Thyroid gland (tissue), 4 donors: ENCODE data around the gene EGFL8. TPM values are rescaled to one million over a fixed set of nuclear protein-coding genes. Genes with fewer than 3 reads are reported as not detected.

Source experiments
- DNase-seq, 2 donors: peaks; one replicate each; pipeline ENCODE4 v3.0.0-alpha.2; 2019
- H3K27ac ChIP-seq, 3 donors: fragments of 200-600 bp; sonication (generic); 1 replicate in 2 of 3; 2 replicates in 1 of 3; pipeline ENCODE4 v1.5.1; 2016 to 2019; ENCODE audit warnings: mild to moderate bottlenecking in 1 of 3, moderate library complexity in 1 of 3
- H3K27me3 ChIP-seq: fragments of 200-600 bp; sonication (generic); one replicate; pipeline ENCODE4 v1.5.1; 2019
- H3K36me3 ChIP-seq, 2 donors: fragments of 200-600 bp; sonication (generic); one replicate each; pipeline ENCODE4 v1.5.1; 2016 to 2019
- H3K4me1 ChIP-seq, 2 donors: fragments of 200-600 bp; sonication (generic); one replicate each; pipeline ENCODE4 v1.5.1; 2017 to 2019
- H3K4me3 ChIP-seq, 3 donors: fragments of 200-600 bp; sonication (generic); replicated peaks in 1 of 3; 1 replicate in 2 of 3; 2 replicates in 1 of 3; pipeline ENCODE4 v1.5.1; 2016; ENCODE audit warnings: mild to moderate bottlenecking in 1 of 3
- H3K9me3 ChIP-seq: fragments of 200-600 bp; sonication (generic); one replicate; pipeline ENCODE4 v1.5.1; 2017
- POLR2A ChIP-seq, 2 donors: fragments of 450-650 bp; IDR thresholded peaks; one replicate each; pipeline ENCODE4 v1.6.1; 2017; ENCODE audit warnings: antibody characterized with exemption in 2 of 2, mild to moderate bottlenecking in 2 of 2, moderate library complexity in 1 of 2
- WGBS, 2 donors: methylation state at CpG; one replicate each; pipeline ENCODE4 v1.1.5; 2017; 5-methylcytosine and 5-hydroxymethylcytosine counted together
- intact Hi-C: fragments of 100-400 bp; cut with DNase I; formaldehyde crosslinking; loops from one replicate; pipeline ENCODE4 v1.15.1; 2023
- microRNA-seq: library from miRNA; unstranded; fragments of <30 nt; microRNA quantifications from one replicate; pipeline ENCODE4, GENCODE V29; 2016
- small RNA-seq: library from RNA; depleted of rRNA; stranded (forward); fragments of <200 nt; gene quantifications from one replicate; pipeline ENCODE3, GENCODE V24; 2016
- total RNA-seq, 4 donors: library from RNA; depleted of rRNA; stranded (reverse); fragments of >200 nt; gene quantifications; one replicate each; pipeline ENCODE4 v1.2.3, GENCODE V29; 2016
- TF ChIP-seq, protein P1 (sequence below), 6 experiments: fragments of 200-600 bp in 3 of 6; fragments of 450-650 bp in 3 of 6; sonication (generic) in 3 of 6; IDR thresholded peaks; one replicate each; pipeline ENCODE4 v1.5.1; 2016 to 2019; ENCODE audit warnings: antibody characterized with exemption in 6 of 6, mild to moderate bottlenecking in 2 of 6, inconsistent platforms in 1 of 6, moderate library complexity in 1 of 6

EGFL8 gene
- total RNA-seq, 4 donors from 2014 or later, result 2.3 to 9.8 (median 6.5) TPM

DNA sequence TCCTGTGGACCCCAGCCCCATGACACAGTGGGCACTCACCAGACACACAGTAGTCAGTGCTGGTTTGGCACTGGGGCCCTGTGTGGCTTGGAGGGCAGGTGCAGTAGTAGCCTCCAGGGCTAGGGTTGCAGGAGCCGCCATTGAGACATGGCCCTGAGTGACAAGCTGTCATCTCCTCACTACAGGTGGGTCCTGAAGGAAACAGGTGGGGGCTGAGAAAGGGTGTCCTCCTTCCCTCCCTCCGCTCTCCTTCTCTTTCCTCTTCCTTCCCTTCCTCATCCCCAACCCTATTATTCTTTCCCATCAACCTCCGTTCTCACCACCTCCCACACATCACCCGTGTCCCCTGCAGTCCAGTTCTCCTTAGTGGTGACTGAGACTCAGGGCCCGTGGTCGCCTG, 49.3 kb downstream of the EGFL8 start:
- DNase-seq, result no peak
- Histone ChIP-seq H3K27me3 (no peaks in the 10 kb centered on the region), H3K9me3 (no peaks in the 10 kb centered on the region), H3K36me3 (no peaks in the 10 kb centered on the region), H3K4me1 (no peaks in the 10 kb centered on the region), H3K4me3 (no peak overlapping the region), H3K27ac (no peak overlapping the region)
- 92 to 96% methylated on average over 6 of the region's 6 CpGs for WGBS, 2 donors
- intact Hi-C loops, result no loop called here
- no peak for TF ChIP-seq POLR2A (IDR thresholded peaks at IDR 0.05)
- TF ChIP-seq, protein P1, sequence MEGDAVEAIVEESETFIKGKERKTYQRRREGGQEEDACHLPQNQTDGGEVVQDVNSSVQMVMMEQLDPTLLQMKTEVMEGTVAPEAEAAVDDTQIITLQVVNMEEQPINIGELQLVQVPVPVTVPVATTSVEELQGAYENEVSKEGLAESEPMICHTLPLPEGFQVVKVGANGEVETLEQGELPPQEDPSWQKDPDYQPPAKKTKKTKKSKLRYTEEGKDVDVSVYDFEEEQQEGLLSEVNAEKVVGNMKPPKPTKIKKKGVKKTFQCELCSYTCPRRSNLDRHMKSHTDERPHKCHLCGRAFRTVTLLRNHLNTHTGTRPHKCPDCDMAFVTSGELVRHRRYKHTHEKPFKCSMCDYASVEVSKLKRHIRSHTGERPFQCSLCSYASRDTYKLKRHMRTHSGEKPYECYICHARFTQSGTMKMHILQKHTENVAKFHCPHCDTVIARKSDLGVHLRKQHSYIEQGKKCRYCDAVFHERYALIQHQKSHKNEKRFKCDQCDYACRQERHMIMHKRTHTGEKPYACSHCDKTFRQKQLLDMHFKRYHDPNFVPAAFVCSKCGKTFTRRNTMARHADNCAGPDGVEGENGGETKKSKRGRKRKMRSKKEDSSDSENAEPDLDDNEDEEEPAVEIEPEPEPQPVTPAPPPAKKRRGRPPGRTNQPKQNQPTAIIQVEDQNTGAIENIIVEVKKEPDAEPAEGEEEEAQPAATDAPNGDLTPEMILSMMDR (IDR thresholded peaks at IDR 0.05), result no peak

DNA sequence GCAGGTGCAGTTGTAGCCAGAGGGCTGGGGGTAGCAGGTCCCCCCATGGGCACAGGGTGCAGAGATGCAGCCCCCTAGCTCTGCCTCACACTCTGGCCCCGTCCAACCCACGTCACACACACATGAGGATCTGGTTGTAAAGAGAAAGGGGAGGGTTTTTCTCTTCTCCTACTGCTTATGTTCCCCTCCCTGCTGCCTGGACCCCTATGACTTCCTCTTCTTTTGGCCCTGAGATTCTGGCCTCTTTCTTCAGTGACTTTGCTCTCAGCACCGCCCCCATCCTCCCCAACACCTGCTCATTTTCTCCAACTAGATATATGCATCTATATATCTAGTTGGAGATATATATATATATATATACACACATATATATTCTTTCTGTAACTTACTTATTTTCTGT, 49.7 kb downstream of the EGFL8 start:
- DNase-seq, result no peak

DNA sequence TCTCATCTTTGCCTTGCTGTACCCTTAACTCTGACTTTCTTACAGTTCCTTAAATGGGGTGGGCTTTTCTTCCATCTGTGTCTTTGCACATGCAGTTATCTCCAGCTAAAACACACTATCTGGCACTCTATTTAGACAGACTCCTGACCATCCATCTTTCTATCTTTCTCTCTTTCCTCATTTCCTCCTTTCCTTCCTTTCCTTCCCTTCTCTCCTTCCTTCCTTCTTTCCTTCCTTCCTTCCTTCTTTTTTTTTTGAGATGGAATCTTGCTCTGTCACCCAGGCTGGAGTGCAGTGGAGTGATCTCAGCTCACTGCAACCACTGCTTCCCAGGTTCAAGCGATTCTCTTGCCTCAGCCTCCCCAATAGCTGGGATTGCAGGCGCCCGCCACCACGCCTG, 51.2 kb downstream of the EGFL8 start:
- Histone ChIP-seq H3K36me3 (no peaks in the 10 kb centered on the region), H3K9me3 (no peaks in the 10 kb centered on the region), H3K4me1 (no peaks in the 10 kb centered on the region), H3K27ac (no peak overlapping the region), H3K27me3 (no peaks in the 10 kb centered on the region), H3K4me3 (no peak overlapping the region)
- DNase-seq, result no peak
- intact Hi-C loops, result no loop called here
- no peak for TF ChIP-seq POLR2A (IDR thresholded peaks at IDR 0.05)
- TF ChIP-seq, protein P1 (IDR thresholded peaks at IDR 0.05), result no peak
- WGBS, 2 donors, result 94 to 96% methylated on average over 4 of the region's 4 CpGs

More for the DNA sequence above, 49.7 kb downstream of the EGFL8 start:
- no peaks in the 10 kb centered on the region for H3K27me3 ChIP-seq
- 82 to 92% methylated on average over 3 of the region's 3 CpGs for WGBS, 2 donors
- no peaks in the 10 kb centered on the region for H3K36me3 ChIP-seq
- H3K4me1 ChIP-seq, result no peaks in the 10 kb centered on the region
- no peak overlapping the region for H3K27ac ChIP-seq
- no peak for TF ChIP-seq POLR2A (IDR thresholded peaks at IDR 0.05)
- TF ChIP-seq, protein P1 (IDR thresholded peaks at IDR 0.05), result no peak
- intact Hi-C loops, result no loop called here
- no peaks in the 10 kb centered on the region for H3K9me3 ChIP-seq
- H3K4me3 ChIP-seq, result no peak overlapping the region

DNA sequence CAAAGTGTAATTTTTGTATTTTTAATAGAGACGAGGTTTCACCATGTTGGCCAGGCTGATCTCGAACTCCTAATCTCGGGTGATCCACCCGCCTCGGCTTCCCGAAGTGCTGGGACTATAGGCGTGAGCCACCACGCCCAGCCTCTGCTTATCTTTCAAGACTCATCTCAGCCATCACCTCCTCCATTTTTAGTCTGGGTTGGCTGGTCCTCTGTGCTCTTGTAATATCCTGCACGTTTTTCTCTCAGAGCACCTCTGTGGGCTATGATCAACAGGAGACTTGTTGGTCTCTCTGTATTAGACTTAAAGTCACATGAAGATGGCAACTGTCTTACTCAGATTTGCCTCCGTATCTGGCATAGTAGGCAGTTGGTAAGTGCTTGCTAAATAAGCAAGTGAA, 51.9 kb downstream of the EGFL8 start:
- WGBS, 2 donors, result 79 to 88% methylated on average over 10 of the region's 10 CpGs
- H3K4me3 ChIP-seq, result no peak overlapping the region

DNA sequence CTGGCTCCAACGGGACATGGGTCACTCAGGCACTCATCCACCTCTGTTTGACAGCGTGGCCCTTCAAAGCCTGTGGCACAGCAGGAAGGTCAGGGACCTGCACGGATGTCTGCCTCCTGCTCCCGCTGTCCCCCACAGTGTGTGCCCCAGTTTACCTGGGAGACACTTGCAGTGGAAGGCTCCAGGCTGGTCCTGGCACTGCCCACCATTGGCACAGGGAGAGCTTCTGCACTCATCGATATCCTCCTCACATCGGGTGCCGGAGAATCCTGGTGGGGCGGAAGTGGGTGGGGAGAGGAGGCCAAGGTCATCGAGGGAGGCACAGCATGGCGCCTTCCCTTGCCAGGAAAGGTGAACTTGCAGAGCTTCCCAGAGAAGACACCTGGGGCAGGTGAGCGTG, 52.6 kb downstream of the EGFL8 start:
- Histone ChIP-seq H3K9me3 (no peaks in the 10 kb centered on the region), H3K4me3 (no peak overlapping the region), H3K36me3 (no peaks in the 10 kb centered on the region), H3K27ac (no peak overlapping the region), H3K4me1 (no peaks in the 10 kb centered on the region), H3K27me3 (no peaks in the 10 kb centered on the region)
- WGBS, 2 donors, result 87 to 93% methylated on average over 9 to 11 of the region's 11 CpGs
- intact Hi-C loops, result no loop called here
- no peak for DNase-seq
- TF ChIP-seq, protein P1 (IDR thresholded peaks at IDR 0.05), result no peak
- TF ChIP-seq POLR2A (IDR thresholded peaks at IDR 0.05), result no peak

More for the DNA sequence above, 51.9 kb downstream of the EGFL8 start:
- intact Hi-C loops, result no loop called here
- no peak for DNase-seq
- TF ChIP-seq, protein P1 (IDR thresholded peaks at IDR 0.05), result no peak
- TF ChIP-seq POLR2A (IDR thresholded peaks at IDR 0.05), result no peak
- Histone ChIP-seq H3K27me3 (no peaks in the 10 kb centered on the region), H3K27ac (no peak overlapping the region), H3K9me3 (no peaks in the 10 kb centered on the region), H3K36me3 (no peaks in the 10 kb centered on the region), H3K4me1 (no peaks in the 10 kb centered on the region)

Small RNAs within 50 kb of the gene (microRNA-seq; reads per million reads assigned to microRNA genes)
- 2.2 reads per million for gene MIR6721
- gene MIR6833, result not detected

Small RNAs within 50 kb of the gene (small RNA-seq; reads per million reads assigned to genes)
- not detected for gene AL662884.1
- gene MIR6833, result not detected

Other genes starting within 250 kb of the EGFL8 start
- gene C2, start 236.9 kb upstream of the EGFL8 start, total RNA-seq, result 1 to 10 TPM; 2.5 to 6.2 (median 4.4) TPM
- gene CFB, start 218.5 kb upstream of the EGFL8 start, total RNA-seq, result 10 to 100 TPM; 10.5 to 36.7 (median 16.4) TPM
- 100 to 1,000 TPM in 3 of 4 donors, 10 to 100 TPM in 1; 83.2 to 114 (median 106) TPM for gene NELFE, start 205.6 kb upstream of the EGFL8 start, total RNA-seq
- gene SKIC2, start 205.4 kb upstream of the EGFL8 start, total RNA-seq, result 10 to 100 TPM; 35.1 to 47.1 (median 39.4) TPM
- 10 to 100 TPM; 21.3 to 36.4 (median 33.9) TPM for gene DXO, start 192.5 kb upstream of the EGFL8 start, total RNA-seq
- gene C4A, start 182.5 kb upstream of the EGFL8 start, total RNA-seq, result 100 to 1,000 TPM; 181 to 401 (median 227) TPM
- gene C4B, start 149.8 kb upstream of the EGFL8 start, total RNA-seq, result 100 to 1,000 TPM; 233 to 370 (median 285) TPM
- gene CYP21A2, start 126.2 kb upstream of the EGFL8 start, total RNA-seq, result 1 to 10 TPM in 1 of 4 donors, under 1 TPM in 2, not detected in 1; 0.24 to 1.7 (median 0.33) TPM
- 100 to 1,000 TPM in 2 of 4 donors, 10 to 100 TPM in 2; 42.2 to 112 (median 80.9) TPM for gene TNXB, start 55.3 kb upstream of the EGFL8 start, total RNA-seq
- 10 to 100 TPM; 41.5 to 63.5 (median 57.3) TPM for gene ATF6B, start 36.3 kb upstream of the EGFL8 start, total RNA-seq
- 10 to 100 TPM in 1 of 4 donors, 1 to 10 TPM in 3; 3.6 to 11.8 (median 6.8) TPM for gene FKBPL, start 34.3 kb upstream of the EGFL8 start, total RNA-seq
- gene PRRT1, start 12.7 kb upstream of the EGFL8 start, total RNA-seq, result under 1 TPM in 3 of 4 donors, not detected in 1; 0.49 to 0.81 (median 0.67) TPM
- gene PPT2, start 10.5 kb upstream of the EGFL8 start, total RNA-seq, result 10 to 100 TPM; 13.0 to 26.1 (median 24.1) TPM
- gene AGPAT1, start 11.5 kb downstream of the EGFL8 start, total RNA-seq, result 10 to 100 TPM; 48.6 to 69.2 (median 54.8) TPM
- 100 to 1,000 TPM in 3 of 4 donors, 10 to 100 TPM in 1; 64.0 to 114 (median 107) TPM for gene RNF5, start 13.8 kb downstream of the EGFL8 start, total RNA-seq
- 10 to 100 TPM; 10.3 to 70.6 (median 36.8) TPM for gene AGER, start 19.7 kb downstream of the EGFL8 start, total RNA-seq
- gene PBX2, start 25.6 kb downstream of the EGFL8 start, total RNA-seq, result 10 to 100 TPM; 66.0 to 93.4 (median 74.2) TPM
- 1 to 10 TPM; 4.2 to 6.5 (median 5.5) TPM for gene GPSM3, start 28.0 kb downstream of the EGFL8 start, total RNA-seq
- gene NOTCH4, start 59.5 kb downstream of the EGFL8 start, total RNA-seq, result 10 to 100 TPM; 11.0 to 37.9 (median 17.5) TPM
- not detected for gene TSBP1, start 207.3 kb downstream of the EGFL8 start, total RNA-seq
- gene BTNL2, start 242.6 kb downstream of the EGFL8 start, total RNA-seq, result not detected